ENCODE results near the gene CD2AP.

GRCh38 chr6:47464052-47464451 is 13.5 kb upstream of the CD2AP start:
- TF ChIP-seq CTCF (IDR thresholded peaks at IDR 0.05; ENCODE audit: insufficient read depth, low read depth, low read length) (no peak), EZH2 (IDR thresholded peaks at IDR 0.05; ENCODE audit: insufficient read depth, low read length) (no peak)
